ENCODE results near the gene FHDC1.

The FHDC1 gene

DNA sequence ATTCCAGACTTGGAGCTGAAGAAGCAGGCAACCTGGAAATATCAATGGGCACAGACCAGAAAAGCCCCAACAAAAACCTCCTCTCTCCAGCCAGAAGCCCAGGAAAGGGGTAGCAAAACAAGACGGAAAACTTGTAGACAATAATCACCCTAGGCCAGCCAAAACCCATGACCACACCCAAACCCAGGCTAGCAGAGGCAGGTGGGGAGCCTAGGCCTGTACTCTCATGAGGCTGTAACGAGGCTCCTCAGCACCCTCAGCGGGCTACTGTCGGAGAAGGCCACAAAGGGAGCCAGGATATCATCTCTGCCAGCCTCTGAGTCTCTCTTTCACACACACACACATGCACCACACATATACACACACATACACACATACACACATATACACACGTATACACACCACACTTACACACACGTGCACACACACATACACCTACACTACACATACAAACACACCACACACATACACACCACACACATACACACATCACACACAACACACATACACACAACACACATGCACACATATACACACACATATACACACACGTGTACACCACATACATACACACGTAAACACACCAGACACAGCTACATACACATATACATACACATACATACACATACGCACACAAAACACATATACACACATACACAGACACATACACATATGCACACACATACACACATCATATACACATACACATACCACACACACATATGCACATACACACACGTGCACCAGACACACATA, 90.6 kb downstream of the FHDC1 start:
- H3K4me3 Mint-ChIP-seq, result no peak overlapping the region
- no peaks in the 10 kb centered on the region for H3K36me3 Mint-ChIP-seq (ENCODE audit: low read depth)
- H3K4me1 Mint-ChIP-seq (ENCODE audit: low read depth), result peaks cover 3% of the 10 kb centered on the region
- H3K27ac Mint-ChIP-seq, result no peak overlapping the region
- H3K9me3 Mint-ChIP-seq, result peaks cover 18% of the 10 kb centered on the region
- no peaks in the 10 kb centered on the region for H3K27me3 Mint-ChIP-seq (ENCODE audit: low read depth)

GRCh38 chr4:153027866-153028265, 91.7 kb downstream of the FHDC1 start:
- Mint-ChIP-seq H3K27ac (no peak overlapping the region), H3K9me3 (peaks cover 18% of the 10 kb centered on the region), H3K4me1 (ENCODE audit: low read depth) (peaks cover 3% of the 10 kb centered on the region), H3K4me3 (no peak overlapping the region), H3K27me3 (ENCODE audit: low read depth) (no peaks in the 10 kb centered on the region), H3K36me3 (ENCODE audit: low read depth) (no peaks in the 10 kb centered on the region)

DNA sequence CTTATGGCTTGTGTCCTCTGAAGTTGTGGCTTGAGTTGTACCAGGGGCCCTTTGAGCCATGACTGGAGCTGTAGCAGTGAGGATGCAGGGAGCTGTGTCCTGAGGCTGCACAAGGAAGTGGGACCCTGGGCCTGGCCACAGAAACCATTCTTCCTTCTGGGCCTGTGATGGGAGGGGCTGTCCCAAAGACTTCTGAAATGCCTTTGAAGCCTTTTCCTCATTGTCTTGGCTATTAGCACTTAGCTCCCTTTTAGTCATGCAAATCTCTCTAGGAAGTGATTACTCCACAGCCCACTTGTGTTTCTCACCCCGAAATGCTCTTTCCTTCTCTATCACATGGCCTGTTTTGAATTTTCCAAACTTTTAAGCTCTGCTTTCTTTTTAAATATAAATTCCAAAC, 92.4 kb downstream of the FHDC1 start:
- no peak overlapping the region for H3K4me3 Mint-ChIP-seq
- peaks cover 18% of the 10 kb centered on the region for H3K9me3 Mint-ChIP-seq
- H3K4me1 Mint-ChIP-seq (ENCODE audit: low read depth), result peaks cover 3% of the 10 kb centered on the region
- H3K27me3 Mint-ChIP-seq (ENCODE audit: low read depth), result no peaks in the 10 kb centered on the region
- H3K36me3 Mint-ChIP-seq (ENCODE audit: low read depth), result no peaks in the 10 kb centered on the region
- H3K27ac Mint-ChIP-seq, result no peak overlapping the region
